A549 (cell line): Measurements from ENCODE around the gene LRRC38.

ENCODE experiments used
- ATOH8 ChIP-seq: fragments of 250-450 bp; sonication (Bioruptor Pico); IDR thresholded peaks from 2 replicates; pipeline ENCODE4 v1.5.0; 2020; ENCODE audit warnings: low read depth, mild to moderate bottlenecking, moderate library complexity
- CTCF ChIP-seq: fragments of >200 bp; sonication (Bioruptor Twin); formaldehyde crosslinking; IDR thresholded peaks from 3 replicates; pipeline ENCODE4 v1.5.1; 2016
- EP300 ChIP-seq, 2 experiments: fragments of >200 bp; sonication (Bioruptor Twin); formaldehyde crosslinking; IDR thresholded peaks; 2 replicates in 1 of 2; 3 replicates in 1 of 2; pipeline ENCODE4 v1.6.1; 2016 to 2017
- HDAC2 ChIP-seq: fragments of 200-600 bp; sonication (generic); IDR thresholded peaks from 2 replicates; pipeline ENCODE4 v1.6.1; 2016
- HES2 ChIP-seq: fragments of >200 bp; sonication (Bioruptor Twin); formaldehyde crosslinking; IDR thresholded peaks from 2 replicates; pipeline ENCODE4 v1.6.1; 2016
- MAZ ChIP-seq: fragments of 150-350 bp; IDR thresholded peaks from 2 replicates; pipeline ENCODE4 v1.6.1; 2014; ENCODE audit warnings: antibody characterized with exemption, low read depth, low read length, borderline replicate concordance
- MYC ChIP-seq: IDR thresholded peaks from 2 replicates; pipeline ENCODE4 v1.6.1; 2012; ENCODE audit warnings: mild to moderate bottlenecking, inconsistent platforms, low read length, improper control_type of control experiment, borderline replicate concordance
- NR3C1 ChIP-seq: fragments of >200 bp; sonication (Bioruptor Twin); formaldehyde crosslinking; IDR thresholded peaks from 3 replicates; pipeline ENCODE4 v1.6.1; 2017
- PHF8 ChIP-seq: fragments of 200-600 bp; sonication (generic); IDR thresholded peaks from 2 replicates; pipeline ENCODE4 v1.6.1; 2016; ENCODE audit warnings: low read depth, mild to moderate bottlenecking, antibody characterized with exemption, moderate library complexity, borderline replicate concordance
- POLR2A ChIP-seq: IDR thresholded peaks from 2 replicates; pipeline ENCODE4 v1.6.1; 2012; ENCODE audit warnings: mild to moderate bottlenecking, low read length
- RFX5 ChIP-seq: fragments of 450-650 bp; IDR thresholded peaks from 2 replicates; pipeline ENCODE4 v1.7.1; 2014; ENCODE audit warnings: antibody characterized with exemption, mild to moderate bottlenecking, moderate library complexity

DNA sequence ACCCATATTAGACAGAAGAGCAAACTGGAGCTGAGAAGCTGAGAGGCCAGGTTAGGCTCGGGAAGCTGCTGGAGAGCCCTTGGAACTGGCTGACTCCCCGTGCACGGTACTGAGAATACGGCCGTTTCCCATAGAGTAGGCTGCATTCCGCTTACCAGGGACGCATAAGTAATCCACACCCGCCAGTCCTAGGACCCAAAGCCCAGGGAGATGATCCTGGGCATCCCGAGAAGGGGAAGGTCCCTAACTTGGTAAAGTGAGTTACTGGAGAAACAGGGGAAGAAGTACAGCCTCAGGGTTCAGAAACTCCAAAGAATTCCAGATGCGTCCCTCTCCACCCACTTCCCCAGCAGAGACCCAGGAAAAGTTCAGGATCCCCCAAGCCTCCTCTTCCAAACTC lies 1.3 kb downstream of the LRRC38 start:
- no peak for TF ChIP-seq CTCF
- TF ChIP-seq HES2 = no peak
- TF ChIP-seq ATOH8 (CRISPR knock-in tag) = no peak
- TF ChIP-seq HDAC2 = no peak
- no peak for TF ChIP-seq NR3C1
- TF ChIP-seq POLR2A = no peak
- TF ChIP-seq RFX5 = no peak
- no peak for TF ChIP-seq PHF8
- TF ChIP-seq EP300 (IDR thresholded peaks at IDR 0.05) = no peak
- TF ChIP-seq MYC = no peak
- TF ChIP-seq MAZ = no peak
